Lower leg skin (tissue), 4 donors: ENCODE data around the gene TXNL4A. TPM values are rescaled to one million over a fixed set of nuclear protein-coding genes. Genes with fewer than 3 reads are reported as not detected.

Experiments used
- DNase-seq, 2 donors: peaks; one replicate each; pipeline ENCODE4 v3.0.0-alpha.2; 2019; ENCODE audit warnings: low spot score in 2 of 2
- H3K4me3 ChIP-seq: fragments of 200-600 bp; sonication (generic); 2 replicates; pipeline ENCODE4 v1.5.1; 2017; ENCODE audit warnings: mild to moderate bottlenecking, low read depth; ENCODE audit not compliant: poor library complexity, severe bottlenecking
- POLR2A ChIP-seq, 2 donors: fragments of 450-650 bp; IDR thresholded peaks; one replicate each; pipeline ENCODE4 v1.6.1; 2016 to 2017; ENCODE audit warnings: antibody characterized with exemption in 2 of 2, mild to moderate bottlenecking in 1 of 2, moderate library complexity in 1 of 2
- WGBS, 2 donors: methylation state at CpG; one replicate each; pipeline ENCODE4 v1.1.5; 2018; 5-methylcytosine and 5-hydroxymethylcytosine counted together
- intact Hi-C: fragments of 100-400 bp; cut with DNase I; formaldehyde crosslinking; loops from one replicate; pipeline ENCODE4 v1.15.0; 2023; ENCODE audit warnings: low total_unique reads
- total RNA-seq, 4 donors: library from RNA; depleted of rRNA; stranded (reverse); fragments of >200 nt; gene quantifications; one replicate each; pipeline ENCODE4 v1.1.0, GENCODE V29; 2016
- TF ChIP-seq, protein P1 (sequence below), 3 donors: fragments of 450-650 bp; IDR thresholded peaks; one replicate each; pipeline ENCODE4 v1.5.1; 2016; ENCODE audit warnings: antibody characterized with exemption in 3 of 3, mild to moderate bottlenecking in 3 of 3, moderate library complexity in 2 of 3

The TXNL4A gene
- total RNA-seq, 4 donors from 2014 or later, result 12.6 to 49.9 (median 24.0) TPM

DNA sequence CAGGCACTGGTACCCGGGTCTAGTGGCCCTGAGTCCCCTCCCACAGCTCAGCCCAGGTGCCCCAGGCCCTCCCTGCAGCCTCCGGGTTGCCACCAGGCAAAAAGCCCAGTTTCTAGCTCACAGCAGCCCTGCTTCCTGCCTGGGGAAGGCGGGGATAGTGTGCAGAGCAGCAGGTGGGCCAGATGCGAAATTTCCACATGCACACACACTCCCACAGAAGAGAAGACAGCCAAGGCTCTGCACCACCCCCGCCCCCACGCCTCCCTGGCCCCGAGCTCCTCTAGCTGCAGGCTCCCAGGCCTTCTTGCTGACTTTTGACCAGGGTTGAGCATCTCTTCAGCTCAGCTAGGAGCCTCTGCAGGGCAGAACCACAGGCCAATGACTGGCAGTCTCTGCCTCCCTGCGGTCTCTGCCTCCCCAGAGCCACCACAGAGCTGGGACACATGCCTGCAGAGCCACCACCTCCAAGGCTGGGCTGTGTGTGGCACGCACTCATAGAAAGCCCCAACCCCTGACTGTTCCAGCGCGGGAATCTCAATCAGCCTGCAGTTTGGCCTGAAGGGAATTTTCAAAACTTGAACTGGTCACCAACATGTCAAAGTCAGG is 44.1 kb downstream of the TXNL4A start:
- DNase-seq, result peak in 1 of 2 donors; percentile 81
- intact Hi-C loops, result no loop called here
- no peak overlapping the region for H3K4me3 ChIP-seq
- TF ChIP-seq, protein P1, sequence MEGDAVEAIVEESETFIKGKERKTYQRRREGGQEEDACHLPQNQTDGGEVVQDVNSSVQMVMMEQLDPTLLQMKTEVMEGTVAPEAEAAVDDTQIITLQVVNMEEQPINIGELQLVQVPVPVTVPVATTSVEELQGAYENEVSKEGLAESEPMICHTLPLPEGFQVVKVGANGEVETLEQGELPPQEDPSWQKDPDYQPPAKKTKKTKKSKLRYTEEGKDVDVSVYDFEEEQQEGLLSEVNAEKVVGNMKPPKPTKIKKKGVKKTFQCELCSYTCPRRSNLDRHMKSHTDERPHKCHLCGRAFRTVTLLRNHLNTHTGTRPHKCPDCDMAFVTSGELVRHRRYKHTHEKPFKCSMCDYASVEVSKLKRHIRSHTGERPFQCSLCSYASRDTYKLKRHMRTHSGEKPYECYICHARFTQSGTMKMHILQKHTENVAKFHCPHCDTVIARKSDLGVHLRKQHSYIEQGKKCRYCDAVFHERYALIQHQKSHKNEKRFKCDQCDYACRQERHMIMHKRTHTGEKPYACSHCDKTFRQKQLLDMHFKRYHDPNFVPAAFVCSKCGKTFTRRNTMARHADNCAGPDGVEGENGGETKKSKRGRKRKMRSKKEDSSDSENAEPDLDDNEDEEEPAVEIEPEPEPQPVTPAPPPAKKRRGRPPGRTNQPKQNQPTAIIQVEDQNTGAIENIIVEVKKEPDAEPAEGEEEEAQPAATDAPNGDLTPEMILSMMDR (IDR thresholded peaks at IDR 0.05), result no peak
- TF ChIP-seq POLR2A (IDR thresholded peaks at IDR 0.05), result no peak
- WGBS, 2 donors, result 55 to 58% methylated on average over 9 to 10 of the region's 11 CpGs

DNA sequence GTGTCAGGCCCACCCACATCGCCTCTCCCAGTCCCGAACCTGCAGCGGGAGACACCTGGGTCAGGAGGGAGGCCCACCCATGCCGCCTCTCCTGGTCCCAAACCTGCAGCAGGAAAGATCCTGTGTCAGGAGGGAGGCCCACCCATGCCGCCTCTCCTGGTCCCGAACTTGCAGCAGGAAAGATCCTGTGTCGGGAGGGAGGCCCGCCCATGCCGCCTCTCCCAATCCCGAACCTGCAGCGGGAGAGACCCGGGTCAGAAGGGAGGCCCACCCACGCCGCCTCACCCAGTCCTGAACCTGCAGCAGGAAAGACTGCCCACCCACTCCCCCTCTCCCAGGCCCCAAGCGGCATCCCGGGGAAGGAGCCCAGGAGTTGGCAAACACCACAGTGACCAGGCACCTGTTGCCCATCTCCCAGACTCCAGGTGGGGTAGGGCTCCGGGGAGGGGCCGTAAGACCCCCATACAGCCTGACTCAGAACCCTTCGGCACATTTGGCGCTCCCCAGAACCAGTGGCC is 44.7 kb downstream of the TXNL4A start:
- TF ChIP-seq, protein P1 (IDR thresholded peaks at IDR 0.05), result no peak
- no peak for TF ChIP-seq POLR2A (IDR thresholded peaks at IDR 0.05)
- 90 to 94% methylated on average over 20 of the region's 20 CpGs for WGBS, 2 donors
- intact Hi-C loops, result no loop called here
- peak in 1 of 2 donors; percentile 81 for DNase-seq
- no peak overlapping the region for H3K4me3 ChIP-seq

DNA sequence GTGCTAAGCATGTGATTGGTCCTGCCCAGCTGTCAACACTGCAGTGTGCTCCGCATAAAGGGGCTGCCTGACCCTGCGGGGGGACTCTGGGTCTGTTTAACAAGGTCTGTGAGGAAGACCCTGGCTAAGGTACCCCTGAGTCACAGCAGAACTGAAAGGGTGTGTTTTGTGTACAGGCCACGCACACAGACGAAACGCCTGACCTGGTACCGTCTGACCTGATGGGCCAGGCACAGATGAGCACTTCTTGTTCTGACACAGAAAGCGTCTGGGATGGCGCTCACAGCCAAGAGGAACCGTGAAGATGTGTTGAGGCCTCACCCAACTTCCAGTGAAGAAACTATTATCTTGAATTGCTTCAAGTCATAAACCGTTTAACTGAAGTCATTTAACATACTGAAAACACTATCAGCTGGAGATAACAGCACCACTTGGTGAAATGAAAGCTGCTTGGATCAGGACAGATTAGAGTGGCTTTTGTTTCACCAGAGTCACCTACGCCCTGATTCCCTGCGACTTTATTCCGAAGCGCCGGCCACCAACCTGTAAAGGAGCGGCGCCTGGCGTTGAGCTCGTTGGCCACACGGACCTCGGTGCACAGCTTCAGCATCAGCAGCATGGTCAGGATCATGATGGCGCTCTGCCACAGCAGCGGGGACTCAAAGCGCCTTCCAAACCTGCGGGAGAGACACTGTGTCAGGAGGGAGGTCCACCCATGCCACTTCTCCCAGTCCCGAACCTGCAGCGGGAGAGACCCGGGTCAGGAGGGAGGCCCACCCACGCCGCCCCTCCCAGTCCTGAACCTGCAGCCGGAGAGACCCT is 45.4 kb downstream of the TXNL4A start:
- 80 to 84% methylated on average over 31 of the region's 31 CpGs for WGBS, 2 donors
- peak in 1 of 2 donors; percentile 74 for DNase-seq
- intact Hi-C loops, result no loop called here
- TF ChIP-seq, protein P1 (IDR thresholded peaks at IDR 0.05), result no peak
- no peak for TF ChIP-seq POLR2A (IDR thresholded peaks at IDR 0.05)
- H3K4me3 ChIP-seq, result no peak overlapping the region

DNA sequence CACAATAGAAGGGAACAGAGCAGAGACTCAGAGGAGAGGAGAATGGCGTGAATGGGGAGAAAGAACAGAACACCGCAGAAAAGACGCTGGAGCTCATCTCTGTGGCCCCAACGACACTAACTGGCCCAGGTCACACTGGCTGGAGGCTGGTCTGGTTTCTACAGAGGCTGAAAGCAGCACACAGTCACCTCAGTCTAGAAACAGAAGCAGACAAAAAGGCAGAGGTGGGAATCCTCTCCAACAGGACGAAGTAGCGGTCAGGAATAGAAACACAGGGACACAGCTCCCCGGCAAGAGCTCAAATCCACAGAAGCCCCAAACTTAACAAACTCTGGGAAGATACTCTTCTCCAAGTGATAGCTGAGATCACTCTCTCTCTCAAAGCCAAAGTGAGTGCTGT is 46.2 kb downstream of the TXNL4A start:
- DNase-seq, result peak in 1 of 2 donors; percentile 54
- no peak for TF ChIP-seq POLR2A (IDR thresholded peaks at IDR 0.05)
- TF ChIP-seq, protein P1 (IDR thresholded peaks at IDR 0.05), result no peak
- H3K4me3 ChIP-seq, result no peak overlapping the region
- WGBS, 2 donors, result 83 to 85% methylated on average over 7 of the region's 7 CpGs
- intact Hi-C loops, result no loop called here

DNA sequence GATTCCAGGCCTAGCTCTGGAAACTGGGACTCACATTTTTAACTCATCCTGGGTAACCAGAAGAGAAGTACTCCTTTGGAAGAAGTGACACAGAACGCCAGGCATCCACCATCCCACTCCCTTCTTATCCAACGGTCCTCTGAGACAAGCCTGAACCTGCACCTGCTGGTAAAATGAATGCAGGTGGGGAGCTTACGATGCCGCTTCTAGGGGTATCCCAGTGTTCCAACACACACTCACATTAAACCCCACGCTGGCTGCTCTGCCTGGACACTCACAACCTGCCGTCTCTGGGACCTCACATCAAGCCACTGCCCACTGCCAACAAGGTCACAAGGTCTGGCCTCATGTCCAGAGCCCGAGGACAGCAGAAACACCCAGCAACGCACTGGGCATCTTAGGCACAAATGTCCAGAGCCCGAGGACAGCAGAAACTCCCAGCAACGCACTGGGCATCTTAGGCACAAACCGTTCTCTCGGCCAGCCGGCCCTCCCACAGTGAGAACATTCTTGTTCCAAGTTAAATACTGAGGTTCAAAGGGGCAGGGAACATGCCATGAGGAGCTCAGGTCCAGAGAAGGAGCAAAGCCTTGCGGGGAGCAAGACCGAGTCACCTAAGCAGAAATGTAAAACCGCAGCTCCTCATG is 46.8 kb downstream of the TXNL4A start:
- TF ChIP-seq, protein P1 (IDR thresholded peaks at IDR 0.05), result no peak
- no peak for TF ChIP-seq POLR2A (IDR thresholded peaks at IDR 0.05)
- intact Hi-C loops, result no loop called here
- WGBS, 2 donors, result 77 to 82% methylated on average over 16 of the region's 16 CpGs
- peak in 1 of 2 donors; percentile 78 for DNase-seq
- H3K4me3 ChIP-seq, result no peak overlapping the region
